ENCODE measurements around the gene IMPG1.

The IMPG1 gene

GRCh38 chr6:75993236-75994162, 79.0 kb downstream of the IMPG1 start:
- Mint-ChIP-seq H3K27ac (no peak overlapping the region), H3K4me3 (no peak overlapping the region), H3K9me3 (no peaks in the 10 kb centered on the region), H3K36me3 (ENCODE audit: low read depth) (no peaks in the 10 kb centered on the region), H3K4me1 (ENCODE audit: low read depth) (no peaks in the 10 kb centered on the region), H3K27me3 (no peaks in the 10 kb centered on the region)
- DNase-seq, result no peak

GRCh38 chr6:75991941-75992340, 80.5 kb downstream of the IMPG1 start:
- H3K27ac Mint-ChIP-seq, result no peak overlapping the region
- no peak for DNase-seq
- H3K4me1 Mint-ChIP-seq (ENCODE audit: low read depth), result no peaks in the 10 kb centered on the region
- no peaks in the 10 kb centered on the region for H3K27me3 Mint-ChIP-seq
- no peaks in the 10 kb centered on the region for H3K36me3 Mint-ChIP-seq (ENCODE audit: low read depth)
- H3K9me3 Mint-ChIP-seq, result no peaks in the 10 kb centered on the region
- no peak overlapping the region for H3K4me3 Mint-ChIP-seq

GRCh38 chr6:75986935-75987334, 85.5 kb downstream of the IMPG1 start:
- H3K27me3 Mint-ChIP-seq, result peaks cover 3% of the 10 kb centered on the region
- no peaks in the 10 kb centered on the region for H3K4me1 Mint-ChIP-seq (ENCODE audit: low read depth)
- H3K36me3 Mint-ChIP-seq (ENCODE audit: low read depth), result no peaks in the 10 kb centered on the region
- DNase-seq, result no peak
- no peaks in the 10 kb centered on the region for H3K9me3 Mint-ChIP-seq
- no peak overlapping the region for H3K4me3 Mint-ChIP-seq
- no peak overlapping the region for H3K27ac Mint-ChIP-seq

- Mint-ChIP-seq H3K27ac (no peak overlapping the region), H3K4me3 (no peak overlapping the region), H3K27me3 (no peaks in the 10 kb centered on the region), H3K4me1 (ENCODE audit: low read depth) (no peaks in the 10 kb centered on the region), H3K36me3 (ENCODE audit: low read depth) (no peaks in the 10 kb centered on the region), H3K9me3 (no peaks in the 10 kb centered on the region)
- DNase-seq, result no peak
Observed at GRCh38 chr6:75975904-75976303, 96.6 kb downstream of the IMPG1 start.

GRCh38 chr6:75970093-75970492, 102.4 kb downstream of the IMPG1 start:
- no peak for DNase-seq
- no peak overlapping the region for H3K4me3 Mint-ChIP-seq
- no peaks in the 10 kb centered on the region for H3K4me1 Mint-ChIP-seq (ENCODE audit: low read depth)
- no peak overlapping the region for H3K27ac Mint-ChIP-seq
- no peaks in the 10 kb centered on the region for H3K36me3 Mint-ChIP-seq (ENCODE audit: low read depth)
- H3K9me3 Mint-ChIP-seq, result no peaks in the 10 kb centered on the region
- no peaks in the 10 kb centered on the region for H3K27me3 Mint-ChIP-seq

- H3K4me1 Mint-ChIP-seq (ENCODE audit: low read depth), result no peaks in the 10 kb centered on the region
- H3K36me3 Mint-ChIP-seq (ENCODE audit: low read depth), result no peaks in the 10 kb centered on the region
- DNase-seq, result no peak
- H3K27ac Mint-ChIP-seq, result no peak overlapping the region
- no peaks in the 10 kb centered on the region for H3K9me3 Mint-ChIP-seq
- no peak overlapping the region for H3K4me3 Mint-ChIP-seq
- no peaks in the 10 kb centered on the region for H3K27me3 Mint-ChIP-seq
Observed at GRCh38 chr6:75968143-75968542, 104.3 kb downstream of the IMPG1 start.

GRCh38 chr6:75963569-75963968, 108.9 kb downstream of the IMPG1 start:
- Mint-ChIP-seq H3K4me1 (ENCODE audit: low read depth) (no peaks in the 10 kb centered on the region), H3K9me3 (no peaks in the 10 kb centered on the region), H3K27me3 (peaks cover 5% of the 10 kb centered on the region), H3K36me3 (ENCODE audit: low read depth) (no peaks in the 10 kb centered on the region), H3K27ac (no peak overlapping the region), H3K4me3 (no peak overlapping the region)
- DNase-seq, result no peak

GRCh38 chr6:75952128-75952527, 120.3 kb downstream of the IMPG1 start:
- peaks cover 13% of the 10 kb centered on the region for H3K27me3 Mint-ChIP-seq
- no peaks in the 10 kb centered on the region for H3K36me3 Mint-ChIP-seq (ENCODE audit: low read depth)
- no peak overlapping the region for H3K27ac Mint-ChIP-seq
- H3K9me3 Mint-ChIP-seq, result no peaks in the 10 kb centered on the region
- no peak overlapping the region for H3K4me3 Mint-ChIP-seq
- DNase-seq, result no peak
- H3K4me1 Mint-ChIP-seq (ENCODE audit: low read depth), result no peaks in the 10 kb centered on the region

- Mint-ChIP-seq H3K36me3 (ENCODE audit: low read depth) (no peaks in the 10 kb centered on the region), H3K4me3 (no peak overlapping the region), H3K27me3 (peaks cover 13% of the 10 kb centered on the region), H3K27ac (no peak overlapping the region), H3K4me1 (ENCODE audit: low read depth) (no peaks in the 10 kb centered on the region), H3K9me3 (no peaks in the 10 kb centered on the region)
- no peak for DNase-seq
Observed at GRCh38 chr6:75947935-75948334, 124.5 kb downstream of the IMPG1 start.

GRCh38 chr6:75946146-75946831, 126.2 kb downstream of the IMPG1 start:
- no peak for DNase-seq
- H3K36me3 Mint-ChIP-seq (ENCODE audit: low read depth), result no peaks in the 10 kb centered on the region
- H3K9me3 Mint-ChIP-seq, result no peaks in the 10 kb centered on the region
- H3K27me3 Mint-ChIP-seq, result peaks cover 17% of the 10 kb centered on the region
- no peak overlapping the region for H3K4me3 Mint-ChIP-seq
- no peak overlapping the region for H3K27ac Mint-ChIP-seq
- no peaks in the 10 kb centered on the region for H3K4me1 Mint-ChIP-seq (ENCODE audit: low read depth)

GRCh38 chr6:75943381-75943780, 129.1 kb downstream of the IMPG1 start:
- DNase-seq, result no peak
- Mint-ChIP-seq H3K27me3 (peaks cover 9% of the 10 kb centered on the region), H3K4me3 (no peak overlapping the region), H3K27ac (no peak overlapping the region), H3K36me3 (ENCODE audit: low read depth) (no peaks in the 10 kb centered on the region), H3K9me3 (no peaks in the 10 kb centered on the region), H3K4me1 (ENCODE audit: low read depth) (no peaks in the 10 kb centered on the region)

GRCh38 chr6:75941509-75941908, 131.0 kb downstream of the IMPG1 start:
- H3K27me3 Mint-ChIP-seq, result peaks cover 10% of the 10 kb centered on the region

GRCh38 chr6:75940564-75940963, 131.9 kb downstream of the IMPG1 start:
- H3K4me1 Mint-ChIP-seq (ENCODE audit: low read depth), result no peaks in the 10 kb centered on the region
- H3K27ac Mint-ChIP-seq, result no peak overlapping the region
- H3K4me3 Mint-ChIP-seq, result no peak overlapping the region
- peaks cover 17% of the 10 kb centered on the region for H3K27me3 Mint-ChIP-seq
- DNase-seq, result no peak
- no peaks in the 10 kb centered on the region for H3K36me3 Mint-ChIP-seq (ENCODE audit: low read depth)
- H3K9me3 Mint-ChIP-seq, result no peaks in the 10 kb centered on the region

More at GRCh38 chr6:75941509-75941908, 131.0 kb downstream of the IMPG1 start:
- Mint-ChIP-seq H3K36me3 (ENCODE audit: low read depth) (no peaks in the 10 kb centered on the region), H3K27ac (no peak overlapping the region), H3K9me3 (no peaks in the 10 kb centered on the region), H3K4me1 (ENCODE audit: low read depth) (no peaks in the 10 kb centered on the region), H3K4me3 (no peak overlapping the region)
- DNase-seq, result no peak

- Mint-ChIP-seq H3K4me1 (ENCODE audit: low read depth) (peaks cover 6% of the 10 kb centered on the region), H3K4me3 (no peak overlapping the region), H3K27me3 (peaks cover 36% of the 10 kb centered on the region), H3K36me3 (ENCODE audit: low read depth) (no peaks in the 10 kb centered on the region), H3K27ac (no peak overlapping the region), H3K9me3 (no peaks in the 10 kb centered on the region)
- DNase-seq, result no peak
Observed at GRCh38 chr6:75937846-75938245, 134.6 kb downstream of the IMPG1 start.

GRCh38 chr6:75936682-75937081, 135.8 kb downstream of the IMPG1 start:
- Mint-ChIP-seq H3K36me3 (ENCODE audit: low read depth) (no peaks in the 10 kb centered on the region), H3K4me1 (ENCODE audit: low read depth) (peaks cover 6% of the 10 kb centered on the region), H3K27ac (no peak overlapping the region), H3K27me3 (peaks cover 33% of the 10 kb centered on the region), H3K4me3 (no peak overlapping the region), H3K9me3 (no peaks in the 10 kb centered on the region)
- no peak for DNase-seq

Measured in activated T-cell treated with anti-CD3 and anti-CD28 coated beads, Interleukin-2, amount 50 U/mL, for 24 hours (primary cell).